Nephron (organoid): Measurements from ENCODE around the gene SAMD4B.

Experiments
- H3K27ac Mint-ChIP-seq, 3 experiments: 2 replicates each; pipeline ENCODE4 v1.8.0; 2020; ENCODE audit warnings: mixed read lengths in 3 of 3, mild to moderate bottlenecking in 2 of 3, moderate library complexity in 1 of 3
- H3K27me3 Mint-ChIP-seq: 2 replicates; pipeline ENCODE4 v1.8.0; 2021; ENCODE audit warnings: low read depth, mild to moderate bottlenecking, moderate library complexity, mixed read lengths
- H3K36me3 Mint-ChIP-seq: 2 replicates; pipeline ENCODE4 v1.8.0; 2020; ENCODE audit warnings: low read depth, mixed read lengths
- H3K4me1 Mint-ChIP-seq: 2 replicates; pipeline ENCODE4 v1.8.0; 2020; ENCODE audit warnings: mixed read lengths
- H3K4me3 Mint-ChIP-seq, 3 experiments: 2 replicates each; pipeline ENCODE4 v1.8.0; 2020; ENCODE audit warnings: mild to moderate bottlenecking in 3 of 3, mixed read lengths in 3 of 3, moderate library complexity in 2 of 3
- H3K9me3 Mint-ChIP-seq: 2 replicates; pipeline ENCODE4 v1.8.0; 2020; ENCODE audit warnings: mixed read lengths
- CTCF ChIP-seq, 3 experiments: fragments of 200-600 bp; sonication (generic); IDR thresholded peaks; one replicate each; pipeline ENCODE4 v1.5.0; 2021; ENCODE audit warnings: antibody characterized with exemption in 3 of 3; ENCODE audit not compliant: unreplicated experiment in 3 of 3

The SAMD4B gene

GRCh38 chr19:39405958-39406655 lies 63.9 kb downstream of the SAMD4B start:
- no peak for TF ChIP-seq CTCF (IDR thresholded peaks at IDR 0.05; ENCODE audit: unreplicated experiment in 3 of 3)
- Mint-ChIP-seq H3K9me3 (no peaks in the 10 kb centered on the region), H3K4me1 (peaks cover 38% of the 10 kb centered on the region), H3K4me3 (peak overlapping the region; percentile 79 to 92 (median 88)), H3K27ac (peak overlapping the region; percentile 79 to 97 (median 82)), H3K36me3 (no peaks in the 10 kb centered on the region), H3K27me3 (no peaks in the 10 kb centered on the region)

GRCh38 chr19:39406656-39407409 lies 64.6 kb downstream of the SAMD4B start, which contains the start of gene ZFP36:
ZFP36 (plus strand) TSS chr19:39406847; CDS start chr19:39406905, 58 bp downstream.
- H3K36me3 Mint-ChIP-seq = no peaks in the 10 kb centered on the region
- no peaks in the 10 kb centered on the region for H3K27me3 Mint-ChIP-seq
- H3K27ac Mint-ChIP-seq = peak within 1 kb of the TSS; percentile 79 to 97 (median 82)
- peak within 1 kb of the TSS; percentile 79 to 93 (median 90) for H3K4me3 Mint-ChIP-seq
- H3K4me1 Mint-ChIP-seq = peaks cover 38% of the 10 kb centered on the region
- H3K9me3 Mint-ChIP-seq = no peaks in the 10 kb centered on the region
- no peak for TF ChIP-seq CTCF (IDR thresholded peaks at IDR 0.05; ENCODE audit: unreplicated experiment in 3 of 3)

GRCh38 chr19:39407410-39407659 lies 65.1 kb downstream of the SAMD4B start:
- Mint-ChIP-seq H3K27me3 (peaks cover 5% of the 10 kb centered on the region), H3K4me3 (peak overlapping the region; percentile 79 to 93 (median 90)), H3K9me3 (no peaks in the 10 kb centered on the region), H3K36me3 (no peaks in the 10 kb centered on the region), H3K4me1 (peaks cover 38% of the 10 kb centered on the region), H3K27ac (peak overlapping the region; percentile 79 to 84 (median 79))
- TF ChIP-seq CTCF (IDR thresholded peaks at IDR 0.05; ENCODE audit: unreplicated experiment in 3 of 3) = no peak

GRCh38 chr19:39407660-39408391 lies 65.6 kb downstream of the SAMD4B start:
- Mint-ChIP-seq H3K4me1 (peaks cover 37% of the 10 kb centered on the region), H3K36me3 (no peaks in the 10 kb centered on the region), H3K4me3 (peak overlapping the region; percentile 79 to 93 (median 90)), H3K27ac (peak overlapping the region in 2 of 3 experiments; percentile 44 to 97), H3K9me3 (no peaks in the 10 kb centered on the region), H3K27me3 (peaks cover 5% of the 10 kb centered on the region)
- no peak for TF ChIP-seq CTCF (IDR thresholded peaks at IDR 0.05; ENCODE audit: unreplicated experiment in 3 of 3)

- Mint-ChIP-seq H3K27ac (peak overlapping the region; percentile 91 to 98 (median 97)), H3K27me3 (peaks cover 5% of the 10 kb centered on the region), H3K4me3 (peak overlapping the region; percentile 79 to 93 (median 90)), H3K9me3 (no peaks in the 10 kb centered on the region), H3K36me3 (no peaks in the 10 kb centered on the region), H3K4me1 (peaks cover 37% of the 10 kb centered on the region)
- no peak for TF ChIP-seq CTCF (IDR thresholded peaks at IDR 0.05; ENCODE audit: unreplicated experiment in 3 of 3)
These were observed 66.4 kb downstream of the SAMD4B start for GRCh38 chr19:39408392-39409207.
